GM19397 (cell line): Measurements from ENCODE around the gene ELFN1.

Experiments
- ATAC-seq: cut with Tn5 transposase; IDR thresholded peaks from one replicate; pipeline ENCODE4 v1.9.1; 2021; ENCODE audit warnings: mild to moderate bottlenecking, moderate library complexity; ENCODE audit not compliant: unreplicated experiment

The ELFN1 gene

GRCh38 chr7:1693419-1693990, 23.4 kb downstream of the ELFN1 start:
- no peak for ATAC-seq

- ATAC-seq: no peak
Observed at GRCh38 chr7:1693991-1694524, 24.0 kb downstream of the ELFN1 start.

DNA sequence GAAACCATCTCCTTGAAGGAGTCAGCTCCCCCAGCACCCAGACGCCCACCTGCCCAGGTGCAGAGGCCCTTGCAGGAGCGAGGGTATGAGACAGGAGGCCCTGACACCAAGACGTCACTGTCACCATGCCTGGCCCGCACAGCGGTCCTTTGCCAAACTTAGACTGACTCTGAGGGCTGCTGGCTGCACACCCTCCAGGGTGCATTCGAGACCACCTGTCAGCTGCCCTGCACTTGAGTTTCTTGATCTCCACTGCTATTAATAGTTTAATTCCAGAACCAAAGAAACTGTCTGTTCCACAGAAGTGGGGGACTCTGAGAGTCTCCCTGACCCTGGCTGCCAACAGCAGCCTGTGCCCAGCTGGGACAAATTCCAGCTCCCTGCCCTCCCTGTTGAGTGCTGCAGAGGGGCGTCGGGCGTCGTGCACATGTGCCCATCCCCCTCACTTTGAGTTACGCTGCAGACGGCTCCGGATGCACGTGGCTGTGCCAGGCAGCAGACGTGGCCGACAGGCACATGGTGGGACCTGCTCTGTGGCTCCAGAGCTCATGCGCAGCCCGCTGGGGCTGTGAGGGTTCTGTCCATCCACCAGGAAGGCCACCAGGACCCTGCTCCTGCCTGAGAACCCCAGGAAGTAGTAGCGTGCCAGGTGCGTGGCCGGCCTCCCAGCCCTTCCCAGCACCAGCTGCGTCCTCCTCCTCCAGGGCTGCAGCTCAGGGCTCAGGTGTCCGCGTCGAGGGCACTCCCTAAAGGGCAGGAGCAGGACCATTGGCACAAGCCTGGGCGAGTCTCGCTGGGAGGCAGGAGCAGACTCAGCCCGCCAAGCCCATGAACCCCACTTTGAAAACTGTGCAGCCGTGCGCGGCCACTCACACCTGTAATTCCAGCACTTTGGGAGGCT, 24.8 kb downstream of the ELFN1 start:
- ATAC-seq: no peak

- no peak for ATAC-seq
Observed at GRCh38 chr7:1695800-1696454, 25.9 kb downstream of the ELFN1 start.

- ATAC-seq: no peak
Observed at GRCh38 chr7:1696671-1697498, 26.8 kb downstream of the ELFN1 start.

- ATAC-seq: no peak
Observed at GRCh38 chr7:1697499-1698125, 27.5 kb downstream of the ELFN1 start.

GRCh38 chr7:1698201-1698600, 28.1 kb downstream of the ELFN1 start:
- ATAC-seq: no peak

- ATAC-seq: no peak
Observed at GRCh38 chr7:1698951-1699350, 28.9 kb downstream of the ELFN1 start.

GRCh38 chr7:1700086-1700485, 30.0 kb downstream of the ELFN1 start:
- no peak for ATAC-seq

GRCh38 chr7:1700536-1701333, 30.7 kb downstream of the ELFN1 start:
- ATAC-seq: no peak

DNA sequence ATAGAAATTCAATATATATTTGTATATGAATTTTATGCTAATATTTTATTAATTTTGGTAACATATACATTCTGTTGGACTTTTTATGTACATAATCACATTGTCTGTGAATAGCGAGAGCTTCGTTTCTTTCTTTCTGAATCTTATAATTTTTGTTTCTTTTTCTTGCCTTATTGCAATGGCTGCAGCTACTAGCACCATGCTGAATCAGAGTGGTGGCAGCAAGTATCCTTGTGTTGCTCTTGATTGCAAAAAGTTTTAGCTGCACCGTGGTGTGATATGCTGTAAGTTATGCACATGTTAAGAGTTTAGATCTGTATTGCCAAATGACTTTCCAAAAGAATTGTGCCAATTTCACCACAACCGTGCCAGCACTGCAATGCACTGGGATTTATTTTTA, 32.6 kb downstream of the ELFN1 start:
- no peak for ATAC-seq

- no peak for ATAC-seq
Observed at GRCh38 chr7:1703441-1703840, 33.4 kb downstream of the ELFN1 start.

- ATAC-seq: no peak
Observed at GRCh38 chr7:1703871-1704810, 34.1 kb downstream of the ELFN1 start.

DNA sequence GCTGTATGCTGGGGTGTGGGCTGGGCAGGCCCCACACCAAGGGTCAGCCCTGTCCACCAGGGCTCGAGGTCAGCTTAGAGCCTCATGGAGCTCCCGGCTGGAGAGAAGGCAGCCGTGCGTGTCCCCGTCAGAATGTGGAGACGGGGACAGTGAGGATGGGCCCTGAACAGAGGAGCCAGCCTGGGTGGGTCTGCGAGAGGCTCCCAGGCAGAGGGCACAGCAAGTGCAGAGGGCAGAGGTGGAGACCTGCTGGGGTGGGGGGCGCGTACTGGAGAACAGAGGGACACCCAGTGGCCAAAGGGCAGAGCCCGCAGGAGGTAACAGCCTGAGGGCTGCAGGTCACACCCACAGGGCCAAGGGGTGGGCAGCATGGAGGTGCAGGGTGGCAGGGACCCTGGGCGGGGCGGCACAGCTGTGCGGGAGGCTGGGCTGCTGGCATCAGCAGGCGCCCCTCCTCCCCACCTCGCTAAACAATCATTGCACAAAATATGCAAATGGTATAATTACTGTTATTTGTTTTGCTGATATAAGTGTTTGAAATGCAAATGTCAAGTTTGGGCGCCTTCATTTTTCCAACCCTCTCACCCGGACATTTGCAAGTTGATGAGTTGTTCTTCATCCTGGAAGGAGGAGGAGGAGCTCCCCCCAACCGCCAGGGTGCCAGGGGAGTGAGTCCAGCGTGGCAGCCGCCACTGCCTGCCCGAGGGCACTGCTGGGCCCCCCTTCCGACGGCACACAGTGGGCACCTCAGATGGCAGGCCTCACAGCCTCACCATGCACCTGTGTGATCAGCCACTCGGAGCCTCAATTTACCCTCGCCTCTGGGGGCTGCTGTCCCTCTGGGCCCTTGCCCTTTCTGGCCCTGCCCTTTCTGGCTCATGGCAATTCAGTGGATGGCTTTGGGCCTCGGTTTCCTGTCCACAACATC, 35.0 kb downstream of the ELFN1 start:
- ATAC-seq: no peak

DNA sequence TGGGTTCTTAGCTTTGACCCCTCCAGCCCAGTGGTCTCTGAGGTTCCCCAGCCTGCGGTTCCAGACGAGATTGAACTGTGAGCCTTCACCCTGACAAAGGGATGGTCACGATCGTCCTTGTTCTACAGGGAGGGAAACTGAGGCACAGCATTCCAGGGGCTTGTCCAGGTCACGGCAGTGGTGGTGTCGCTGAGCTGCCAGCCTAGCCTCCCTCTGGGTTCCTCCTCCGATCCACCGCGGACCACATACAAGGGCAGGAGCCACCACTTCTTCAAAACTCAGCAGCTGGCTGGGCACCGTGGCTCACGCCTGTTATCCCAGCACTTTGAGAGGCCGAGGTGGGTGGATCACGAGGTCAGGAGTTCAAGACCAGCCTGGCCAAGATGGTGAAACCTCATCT, 35.8 kb downstream of the ELFN1 start:
- ATAC-seq: no peak

DNA sequence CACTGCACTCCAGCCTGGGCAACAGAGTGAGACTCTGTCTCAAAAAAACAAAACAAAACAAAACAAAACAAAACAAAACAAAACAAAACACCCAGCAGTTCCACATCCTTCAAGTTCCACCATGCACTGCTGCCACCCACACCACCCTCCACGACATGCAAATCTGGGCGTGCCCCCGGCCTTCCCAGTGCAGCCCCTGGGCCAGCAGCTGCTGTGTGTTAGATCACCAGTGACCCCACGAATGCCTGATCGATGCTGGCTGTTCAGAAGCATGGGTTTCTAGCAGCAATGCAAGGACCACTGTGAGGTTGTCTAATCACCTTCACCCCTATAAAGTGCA, 36.3 kb downstream of the ELFN1 start:
- ATAC-seq: no peak
